SK-N-MC (cell line): ENCODE measurements around the gene NEAT1.

Experiments used
- DNase-seq: peaks from one replicate; pipeline ENCODE4 v3.0.0-alpha.2; 2011; ENCODE audit warnings: low read depth, low spot score
- H3K27ac ChIP-seq: fragments of 200-600 bp; sonication (generic); 2 replicates; pipeline ENCODE4 v1.5.1; 2016; ENCODE audit warnings: mixed run types
- H3K36me3 ChIP-seq: fragments of 200-600 bp; sonication (generic); 2 replicates; pipeline ENCODE4 v1.6.1; 2017; ENCODE audit warnings: antibody characterized with exemption, low read length, mixed read lengths; ENCODE audit not compliant: insufficient read depth
- H3K4me3 ChIP-seq: fragments of 200-600 bp; sonication (generic); 2 replicates; pipeline ENCODE4 v1.5.1; 2016
- H3K9ac ChIP-seq: fragments of 200-600 bp; sonication (generic); 2 replicates; pipeline ENCODE4 v1.8.0; 2017; ENCODE audit warnings: mixed run types, mixed read lengths; ENCODE audit not compliant: insufficient read length
- H3K9me3 ChIP-seq: fragments of 200-600 bp; sonication (generic); 2 replicates; pipeline ENCODE4 v1.6.1; 2017; ENCODE audit warnings: low read depth, mild to moderate bottlenecking, antibody characterized with exemption, low read length, moderate library complexity, mixed read lengths
- EZH2 ChIP-seq: fragments of 200-600 bp; sonication (generic); IDR thresholded peaks from one replicate; pipeline ENCODE4 v1.6.1; 2017; ENCODE audit warnings: antibody characterized with exemption
- FOXP2 ChIP-seq: optimal IDR thresholded peaks from 2 replicates; pipeline ENCODE3; 2011; ENCODE audit warnings: mild to moderate bottlenecking, moderate library complexity; ENCODE audit not compliant: insufficient read depth; ENCODE audit errors: extremely low read length, control extremely low read depth
- POLR2AphosphoS5 ChIP-seq: IDR thresholded peaks from 2 replicates; pipeline ENCODE4 v1.6.1; 2012; ENCODE audit warnings: mild to moderate bottlenecking, low read depth, low read length, borderline replicate concordance

NEAT1 gene

DNA sequence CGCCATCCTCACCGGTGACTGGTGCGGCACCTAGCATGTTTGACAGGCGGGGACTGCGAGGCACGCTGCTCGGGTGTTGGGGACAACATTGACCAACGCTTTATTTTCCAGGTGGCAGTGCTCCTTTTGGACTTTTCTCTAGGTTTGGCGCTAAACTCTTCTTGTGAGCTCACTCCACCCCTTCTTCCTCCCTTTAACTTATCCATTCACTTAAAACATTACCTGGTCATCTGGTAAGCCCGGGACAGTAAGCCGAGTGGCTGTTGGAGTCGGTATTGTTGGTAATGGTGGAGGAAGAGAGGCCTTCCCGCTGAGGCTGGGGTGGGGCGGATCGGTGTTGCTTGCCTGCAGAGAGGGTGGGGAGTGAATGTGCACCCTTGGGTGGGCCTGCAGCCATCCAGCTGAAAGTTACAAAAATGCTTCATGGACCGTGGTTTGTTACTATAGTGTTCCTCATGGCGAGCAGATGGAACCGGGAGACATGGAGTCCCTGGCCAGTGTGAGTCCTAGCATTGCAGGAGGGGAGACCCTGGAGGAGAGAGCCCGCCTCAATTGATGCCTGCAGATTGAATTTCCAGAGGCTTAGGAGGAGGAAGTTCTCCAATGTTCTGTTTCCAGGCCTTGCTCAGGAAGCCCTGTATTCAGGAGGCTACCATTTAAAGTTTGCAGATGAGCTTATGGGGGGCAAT lies 1.1 kb downstream of the NEAT1 start:
- peak overlapping the region; percentile 99 for H3K27ac ChIP-seq

DNA sequence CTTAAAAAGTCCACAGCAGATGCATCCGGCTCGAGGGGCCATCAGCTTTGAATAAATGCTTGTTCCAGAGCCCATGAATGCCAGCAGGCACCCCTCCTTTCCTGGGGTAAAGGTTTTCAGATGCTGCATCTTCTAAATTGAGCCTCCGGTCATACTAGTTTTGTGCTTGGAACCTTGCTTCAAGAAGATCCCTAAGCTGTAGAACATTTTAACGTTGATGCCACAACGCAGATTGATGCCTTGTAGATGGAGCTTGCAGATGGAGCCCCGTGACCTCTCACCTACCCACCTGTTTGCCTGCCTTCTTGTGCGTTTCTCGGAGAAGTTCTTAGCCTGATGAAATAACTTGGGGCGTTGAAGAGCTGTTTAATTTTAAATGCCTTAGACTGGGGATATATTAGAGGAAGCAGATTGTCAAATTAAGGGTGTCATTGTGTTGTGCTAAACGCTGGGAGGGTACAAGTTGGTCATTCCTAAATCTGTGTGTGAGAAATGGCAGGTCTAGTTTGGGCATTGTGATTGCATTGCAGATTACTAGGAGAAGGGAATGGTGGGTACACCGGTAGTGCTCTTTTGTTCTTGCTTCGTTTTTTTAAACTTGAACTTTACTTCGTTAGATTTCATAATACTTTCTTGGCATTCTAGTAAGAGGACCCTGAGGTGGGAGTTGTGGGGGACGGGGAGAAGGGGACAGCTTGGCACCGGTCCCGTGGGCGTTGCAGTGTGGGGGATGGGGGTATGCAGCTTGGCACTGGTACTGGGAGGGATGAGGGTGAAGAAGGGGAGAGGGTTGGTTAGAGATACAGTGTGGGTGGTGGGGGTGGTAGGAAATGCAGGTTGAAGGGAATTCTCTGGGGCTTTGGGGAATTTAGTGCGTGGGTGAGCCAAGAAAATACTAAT lies 1.9 kb downstream of the NEAT1 start:
- Histone ChIP-seq H3K9me3 (no peaks in the 10 kb centered on the region), H3K27ac (peak overlapping the region; percentile 99), H3K36me3 (no peaks in the 10 kb centered on the region), H3K4me3 (peak overlapping the region; percentile 31), H3K9ac (peak overlapping the region; percentile 49)
- TF ChIP-seq FOXP2 (no peak), POLR2AphosphoS5 (no peak), EZH2 (no peak)
- no peak for DNase-seq

More for the DNA sequence above, 1.1 kb downstream of the NEAT1 start:
- Histone ChIP-seq H3K4me3 (no peak overlapping the region), H3K36me3 (no peaks in the 10 kb centered on the region), H3K9ac (no peak overlapping the region), H3K9me3 (no peaks in the 10 kb centered on the region)
- TF ChIP-seq FOXP2: no peak
- TF ChIP-seq EZH2: no peak
- TF ChIP-seq POLR2AphosphoS5: no peak
- no peak for DNase-seq

DNA sequence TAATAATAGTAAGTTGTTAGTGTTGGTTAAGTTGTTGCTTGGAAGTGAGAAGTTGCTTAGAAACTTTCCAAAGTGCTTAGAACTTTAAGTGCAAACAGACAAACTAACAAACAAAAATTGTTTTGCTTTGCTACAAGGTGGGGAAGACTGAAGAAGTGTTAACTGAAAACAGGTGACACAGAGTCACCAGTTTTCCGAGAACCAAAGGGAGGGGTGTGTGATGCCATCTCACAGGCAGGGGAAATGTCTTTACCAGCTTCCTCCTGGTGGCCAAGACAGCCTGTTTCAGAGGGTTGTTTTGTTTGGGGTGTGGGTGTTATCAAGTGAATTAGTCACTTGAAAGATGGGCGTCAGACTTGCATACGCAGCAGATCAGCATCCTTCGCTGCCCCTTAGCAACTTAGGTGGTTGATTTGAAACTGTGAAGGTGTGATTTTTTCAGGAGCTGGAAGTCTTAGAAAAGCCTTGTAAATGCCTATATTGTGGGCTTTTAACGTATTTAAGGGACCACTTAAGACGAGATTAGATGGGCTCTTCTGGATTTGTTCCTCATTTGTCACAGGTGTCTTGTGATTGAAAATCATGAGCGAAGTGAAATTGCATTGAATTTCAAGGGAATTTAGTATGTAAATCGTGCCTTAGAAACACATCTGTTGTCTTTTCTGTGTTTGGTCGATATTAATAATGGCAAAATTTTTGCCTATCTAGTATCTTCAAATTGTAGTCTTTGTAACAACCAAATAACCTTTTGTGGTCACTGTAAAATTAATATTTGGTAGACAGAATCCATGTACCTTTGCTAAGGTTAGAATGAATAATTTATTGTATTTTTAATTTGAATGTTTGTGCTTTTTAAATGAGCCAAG lies 2.7 kb downstream of the NEAT1 start:
- peak overlapping the region; percentile 49 for H3K9ac ChIP-seq
- H3K36me3 ChIP-seq: no peaks in the 10 kb centered on the region
- DNase-seq: no peak
- TF ChIP-seq FOXP2 (no peak), EZH2 (no peak), POLR2AphosphoS5 (no peak)
- H3K9me3 ChIP-seq: no peaks in the 10 kb centered on the region
- peak overlapping the region; percentile 31 for H3K4me3 ChIP-seq
- peak overlapping the region; percentile 99 for H3K27ac ChIP-seq

DNA sequence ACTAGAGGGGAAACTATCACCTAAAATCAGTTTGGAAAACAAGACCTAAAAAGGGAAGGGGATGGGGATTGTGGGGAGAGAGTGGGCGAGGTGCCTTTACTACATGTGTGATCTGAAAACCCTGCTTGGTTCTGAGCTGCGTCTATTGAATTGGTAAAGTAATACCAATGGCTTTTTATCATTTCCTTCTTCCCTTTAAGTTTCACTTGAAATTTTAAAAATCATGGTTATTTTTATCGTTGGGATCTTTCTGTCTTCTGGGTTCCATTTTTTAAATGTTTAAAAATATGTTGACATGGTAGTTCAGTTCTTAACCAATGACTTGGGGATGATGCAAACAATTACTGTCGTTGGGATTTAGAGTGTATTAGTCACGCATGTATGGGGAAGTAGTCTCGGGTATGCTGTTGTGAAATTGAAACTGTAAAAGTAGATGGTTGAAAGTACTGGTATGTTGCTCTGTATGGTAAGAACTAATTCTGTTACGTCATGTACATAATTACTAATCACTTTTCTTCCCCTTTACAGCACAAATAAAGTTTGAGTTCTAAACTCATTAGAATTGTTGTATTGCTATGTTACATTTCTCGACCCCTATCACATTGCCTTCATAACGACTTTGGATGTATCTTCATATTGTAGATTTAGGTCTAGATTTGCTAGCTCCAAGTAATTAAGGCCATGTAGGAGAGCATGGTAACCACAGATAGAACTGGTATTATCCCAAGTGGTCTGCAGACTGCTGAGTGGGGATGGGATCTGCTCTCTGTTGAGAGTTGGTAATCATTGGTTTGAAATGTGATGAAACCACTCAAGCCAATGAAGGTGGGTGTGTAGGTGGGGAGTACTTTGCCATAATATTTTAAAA lies 3.6 kb downstream of the NEAT1 start:
- DNase-seq: peak; percentile 87
- Histone ChIP-seq H3K27ac (peak overlapping the region; percentile 99), H3K36me3 (no peaks in the 10 kb centered on the region), H3K9me3 (no peaks in the 10 kb centered on the region), H3K4me3 (peak overlapping the region; percentile 26), H3K9ac (peak overlapping the region; percentile 49)
- TF ChIP-seq POLR2AphosphoS5: peak; percentile 30; the same call in 1 of the 2 replicates
- TF ChIP-seq EZH2: no peak

DNA sequence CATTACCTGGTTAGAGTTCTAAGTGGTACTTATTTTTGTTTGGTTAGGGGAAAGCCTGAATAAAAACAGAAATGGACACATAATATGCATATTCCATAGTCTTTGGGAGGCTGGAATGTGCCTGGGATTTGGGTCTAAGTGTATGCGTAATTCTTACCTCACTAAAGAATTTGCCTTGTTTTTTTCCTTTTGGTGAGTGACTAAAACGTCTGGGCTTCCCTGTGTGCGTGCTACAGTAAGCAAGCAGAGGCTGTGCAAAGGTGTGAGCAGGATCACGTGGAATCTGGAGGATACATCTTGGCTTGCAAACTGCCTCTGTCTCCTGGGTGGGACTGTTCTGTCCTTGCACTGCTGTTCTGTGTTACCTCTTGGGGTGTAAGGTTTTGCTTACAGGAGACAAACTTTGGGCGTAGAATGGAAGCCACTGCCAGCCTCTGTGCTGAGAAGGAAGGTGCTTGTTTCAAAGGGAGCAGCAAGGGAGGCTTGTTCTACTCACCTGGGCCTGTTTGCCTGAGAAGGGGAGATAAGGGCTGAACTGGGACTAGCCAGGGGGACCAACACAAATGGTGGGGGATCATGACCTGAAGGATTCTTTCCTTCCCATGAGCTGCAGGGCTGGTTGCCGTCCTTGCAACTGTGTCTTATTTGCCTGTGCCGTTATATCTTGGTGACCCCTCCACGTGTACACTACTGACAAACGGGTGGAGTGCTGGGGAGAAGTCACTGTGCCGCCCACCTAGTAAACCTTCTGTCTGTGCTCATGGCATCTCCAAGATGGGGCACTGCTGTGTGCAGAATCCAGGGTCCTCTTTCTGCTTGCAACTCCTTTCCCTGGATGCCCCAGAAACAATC lies 4.5 kb downstream of the NEAT1 start:
- Histone ChIP-seq H3K27ac (peak overlapping the region; percentile 99), H3K9me3 (no peaks in the 10 kb centered on the region), H3K36me3 (no peaks in the 10 kb centered on the region), H3K9ac (peak overlapping the region; percentile 49), H3K4me3 (no peak overlapping the region; the same call in 1 of the 2 replicates)
- TF ChIP-seq EZH2 (no peak), FOXP2 (no peak), POLR2AphosphoS5 (no peak)
- no peak for DNase-seq

DNA sequence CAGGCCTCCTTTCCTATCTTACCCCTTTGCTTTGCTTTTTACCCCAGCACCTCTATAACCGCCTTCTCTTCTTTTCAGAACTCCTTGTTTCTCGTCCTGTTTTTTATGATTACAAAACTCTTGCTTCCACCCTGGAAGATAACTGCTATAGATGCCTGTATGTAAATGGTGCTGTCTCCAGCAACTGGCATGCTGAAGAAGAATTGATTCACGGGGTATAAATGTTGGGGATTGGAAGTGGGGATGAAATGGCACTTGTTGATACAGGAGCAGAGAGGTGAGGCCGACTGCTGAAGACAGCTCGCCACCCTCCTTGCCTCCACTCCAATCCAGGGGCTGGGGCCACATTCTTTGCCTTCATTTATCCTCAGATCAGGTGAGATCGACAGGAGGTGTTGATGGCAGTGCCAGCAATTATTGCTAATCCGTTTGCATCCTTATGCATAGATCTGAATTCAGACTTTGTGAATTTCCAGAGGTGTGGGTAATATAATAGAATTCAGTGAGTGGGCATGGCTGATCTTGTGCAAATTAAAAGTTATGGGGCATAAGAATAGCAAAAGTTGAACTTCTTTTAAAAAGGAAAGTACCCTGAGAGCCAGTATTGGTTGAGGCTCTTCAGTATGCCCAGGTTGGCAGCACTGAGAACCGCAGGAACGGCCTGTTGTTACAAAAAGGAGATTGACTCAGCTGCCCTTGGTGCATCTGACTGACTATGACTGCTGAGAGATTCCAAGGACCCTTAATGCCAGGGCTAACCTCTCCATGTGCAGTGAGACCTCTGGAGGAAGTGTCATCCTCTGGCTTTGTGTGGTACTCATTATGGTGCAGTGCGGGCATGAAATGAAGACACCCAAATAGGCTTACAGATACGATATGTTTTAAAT lies 5.3 kb downstream of the NEAT1 start:
- no peaks in the 10 kb centered on the region for H3K36me3 ChIP-seq
- no peak overlapping the region for H3K4me3 ChIP-seq
- H3K9ac ChIP-seq: no peak overlapping the region
- no peaks in the 10 kb centered on the region for H3K9me3 ChIP-seq
- DNase-seq: no peak
- TF ChIP-seq EZH2 (no peak), FOXP2 (no peak), POLR2AphosphoS5 (no peak)
- H3K27ac ChIP-seq: 0 out of 2 replicates have a peak overlapping the region, but pooled peaks have one; percentile 33
